ENCODE results near the gene NEK1. TPM values are rescaled to one million over a fixed set of nuclear protein-coding genes. Genes with fewer than 3 reads are reported as not detected.

Gene NEK1
- total and polyA plus RNA-seq, 2 donors (not counting 3 experiments of a cell fraction or from before 2014, with no cell fraction given), result 2.6 to 10.1 TPM

- Histone ChIP-seq H3K36me3 (ENCODE audit: control insufficient read depth in 2 of 2, extremely low read depth in 1 of 2, insufficient read depth in 2 of 2, low read length in 2 of 2) (no peaks in the 10 kb centered on the region), H3K4me2 (ENCODE audit: insufficient read depth, low read length) (peak overlapping the region; percentile 12), H3K9ac (replicated peaks; ENCODE audit: extremely low read depth, insufficient read depth, low read length) (no peak overlapping the region), H4K20me1 (replicated peaks; ENCODE audit: control insufficient read depth, extremely low read depth, insufficient read depth, low read length) (no peaks in the 10 kb centered on the region), H3K27ac (ENCODE audit: insufficient read depth, low read depth, low read length) (no peak overlapping the region), H3K9me3 (replicated peaks; ENCODE audit: control insufficient read depth, insufficient read depth, low read length) (no peaks in the 10 kb centered on the region), H2AFZ (ENCODE audit: low read depth, low read length) (no peak overlapping the region), H3K4me3 (replicated peaks in 1 of 3; ENCODE audit: insufficient read depth in 1 of 3, low read depth in 1 of 3, low read length in 3 of 3) (no peak overlapping the region), H3K79me2 (ENCODE audit: control insufficient read depth, insufficient read depth, low read length) (peaks cover 15% of the 10 kb centered on the region), H3K4me1 (ENCODE audit: control insufficient read depth, extremely low read depth, insufficient read depth, low read length) (peaks cover 9% of the 10 kb centered on the region), H3K27me3 (ENCODE audit: control insufficient read depth in 2 of 2, insufficient read depth in 2 of 2, low read length in 2 of 2) (no peaks in the 10 kb centered on the region), H3K9me1 (replicated peaks; ENCODE audit: control insufficient read depth, extremely low read depth, insufficient read depth, low read length) (no peaks in the 10 kb centered on the region)
- ChIA-PET CTCF (interaction anchor here (1.6 to 2.0 kb wide), 2 partner anchors 20 to 26 kb away, joined by 4 to 6 read pairs; partner anchors contain the start of gene NEK1), POLR2A (no interaction called here)
- dilution Hi-C loops (cut with MboI; ENCODE audit: extremely low pct_ligation_motif_present, low sequenced_read_pairs) (no loop called here), intact Hi-C loops (cut with micrococcal nuclease) (no loop called here)
- TF ChIP-seq JUN (IDR thresholded peaks at IDR 0.05; ENCODE audit: borderline replicate concordance, insufficient read depth, insufficient read length, low read depth), result no peak
- DNase-seq (ENCODE audit: low read depth, low spot score), result no peak
- BruUV-seq (replicated peaks), result no TSS peak
- no peak for FAIRE-seq
These were observed 20.5 kb upstream of the NEK1 start for GRCh38 chr4:169632896-169633295.

DNA sequence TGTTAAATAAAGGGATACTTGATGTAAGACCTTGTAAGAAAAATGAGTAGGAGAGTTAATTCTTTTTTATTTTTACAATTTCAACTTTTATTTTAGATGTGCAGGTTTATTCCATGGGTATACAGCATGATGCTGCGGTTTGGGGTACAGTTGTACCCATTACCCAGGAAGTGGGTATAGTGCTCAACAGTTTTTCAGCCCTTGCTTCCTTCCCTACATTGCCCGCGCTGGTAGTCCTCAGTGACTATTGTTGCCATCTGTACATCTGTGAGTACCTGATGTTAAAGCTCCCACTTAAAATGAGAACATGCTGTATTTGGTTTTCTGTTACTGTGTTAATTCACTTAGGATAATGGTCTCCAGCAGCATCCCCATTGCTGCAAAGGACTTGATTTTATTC lies 17.7 kb upstream of the NEK1 start:
- no peak overlapping the region for H3K4me2 ChIP-seq (ENCODE audit: insufficient read depth, low read length)
- no peak overlapping the region for H3K4me3 ChIP-seq (replicated peaks in 1 of 3; ENCODE audit: insufficient read depth in 1 of 3, low read depth in 1 of 3, low read length in 3 of 3)
- dilution Hi-C loops (cut with MboI; ENCODE audit: extremely low pct_ligation_motif_present, low sequenced_read_pairs), result no loop called here
- H3K9ac ChIP-seq (replicated peaks; ENCODE audit: extremely low read depth, insufficient read depth, low read length), result no peak overlapping the region
- no TSS peak for BruUV-seq (replicated peaks)
- no peaks in the 10 kb centered on the region for H3K9me3 ChIP-seq (replicated peaks; ENCODE audit: control insufficient read depth, insufficient read depth, low read length)
- no peaks in the 10 kb centered on the region for H3K27me3 ChIP-seq (ENCODE audit: control insufficient read depth in 2 of 2, insufficient read depth in 2 of 2, low read length in 2 of 2)
- TF ChIP-seq MAX (IDR thresholded peaks at IDR 0.05; ENCODE audit: insufficient read depth, insufficient read length) (no peak), GATA2 (IDR thresholded peaks at IDR 0.05; ENCODE audit: insufficient read depth, insufficient read length, low read depth, low read length) (no peak), POLR2A (IDR thresholded peaks at IDR 0.05; ENCODE audit: low read depth, low read length) (no peak), POLR2AphosphoS5 (IDR thresholded peaks at IDR 0.05; ENCODE audit: insufficient read depth, low read depth, low read length) (no peak)
- DNase-seq (ENCODE audit: low read depth, low spot score), result no peak
- peaks cover 38% of the 10 kb centered on the region for H3K79me2 ChIP-seq (ENCODE audit: control insufficient read depth, insufficient read depth, low read length)
- no peak for FAIRE-seq
- intact Hi-C loops (cut with micrococcal nuclease), result no loop called here
- POLR2A ChIA-PET, result no interaction called here
- no peak overlapping the region for H3K27ac ChIP-seq (ENCODE audit: insufficient read depth, low read depth, low read length)
- H3K36me3 ChIP-seq (ENCODE audit: control insufficient read depth in 2 of 2, extremely low read depth in 1 of 2, insufficient read depth in 2 of 2, low read length in 2 of 2), result no peaks in the 10 kb centered on the region
- H3K9me1 ChIP-seq (replicated peaks; ENCODE audit: control insufficient read depth, extremely low read depth, insufficient read depth, low read length), result no peaks in the 10 kb centered on the region
- peaks cover 9% of the 10 kb centered on the region for H3K4me1 ChIP-seq (ENCODE audit: control insufficient read depth, extremely low read depth, insufficient read depth, low read length)
- H4K20me1 ChIP-seq (replicated peaks; ENCODE audit: control insufficient read depth, extremely low read depth, insufficient read depth, low read length), result peaks cover 4% of the 10 kb centered on the region
- H2AFZ ChIP-seq (ENCODE audit: low read depth, low read length), result no peak overlapping the region
- CTCF ChIA-PET, result interaction anchor here (0.8 kb wide), 1 partner anchor 9 kb away, joined by 3 read pairs; no protein-coding TSS in a partner anchor

Data from endothelial cell of umbilical vein (primary cell).